ENCODE measurements around the gene TFDP1. TPM values are rescaled to one million over a fixed set of nuclear protein-coding genes. Genes with fewer than 3 reads are reported as not detected.

The TFDP1 gene
- total RNA-seq, 4 donors from 2014 or later: 30.7 to 42.2 (median 32.1) TPM

GRCh38 chr13:113555141-113555540, 29.4 kb upstream of the TFDP1 start:
- Histone ChIP-seq H3K4me1 (peaks cover 0 to 6% (median 3%) of the 10 kb centered on the region in 4 donors), H3K27me3 (no peaks in the 10 kb centered on the region), H3K27ac (replicated peaks in 1 of 4) (no peak overlapping the region), H3K9me3 (no peaks in the 10 kb centered on the region), H3K4me3 (no peak overlapping the region), H3K36me3 (peaks cover 10 to 40% (median 28%) of the 10 kb centered on the region in 4 donors)
- intact Hi-C loops (cut with DNase I): no loop called here
- peak; percentile 70 for DNase-seq (ENCODE audit: extremely low spot score)
- 93% methylated on average over 4 of the region's 4 CpGs for WGBS
- TF ChIP-seq POLR2A (IDR thresholded peaks at IDR 0.05; ENCODE audit: low read depth) (no peak), POLR2AphosphoS5 (IDR thresholded peaks at IDR 0.05) (no peak), EP300 (IDR thresholded peaks at IDR 0.05) (no peak), CTCF (IDR thresholded peaks at IDR 0.05) (no peak)

GRCh38 chr13:113557013-113557412, 27.5 kb upstream of the TFDP1 start:
- intact Hi-C loops (cut with DNase I): no loop called here
- H3K27me3 ChIP-seq: no peaks in the 10 kb centered on the region
- WGBS: 95% methylated on average over 5 of the region's 5 CpGs
- peaks cover under 1 to 6% (median 3%) of the 10 kb centered on the region in 4 donors for H3K4me1 ChIP-seq
- peak; percentile 45 for DNase-seq (ENCODE audit: extremely low spot score)
- no peak for TF ChIP-seq POLR2A (IDR thresholded peaks at IDR 0.05; ENCODE audit: low read depth)
- no peak for TF ChIP-seq POLR2AphosphoS5 (IDR thresholded peaks at IDR 0.05)
- TF ChIP-seq EP300 (IDR thresholded peaks at IDR 0.05): no peak
- TF ChIP-seq CTCF (IDR thresholded peaks at IDR 0.05): no peak
- no peak overlapping the region for H3K4me3 ChIP-seq
- H3K36me3 ChIP-seq: peaks cover 3 to 22% (median 9%) of the 10 kb centered on the region in 4 donors
- no peak overlapping the region for H3K27ac ChIP-seq (replicated peaks in 1 of 4)
- H3K9me3 ChIP-seq: no peaks in the 10 kb centered on the region

GRCh38 chr13:113558461-113558860, 26.1 kb upstream of the TFDP1 start:
- H3K27me3 ChIP-seq: no peaks in the 10 kb centered on the region
- TF ChIP-seq CTCF (IDR thresholded peaks at IDR 0.05): no peak
- no peak for TF ChIP-seq POLR2A (IDR thresholded peaks at IDR 0.05; ENCODE audit: low read depth)
- TF ChIP-seq EP300 (IDR thresholded peaks at IDR 0.05): no peak
- no peak for TF ChIP-seq POLR2AphosphoS5 (IDR thresholded peaks at IDR 0.05)
- intact Hi-C loops (cut with DNase I): no loop called here
- H3K4me3 ChIP-seq: no peak overlapping the region
- peaks cover 0 to 9% (median 4%) of the 10 kb centered on the region in 4 donors for H3K36me3 ChIP-seq
- 84% methylated on average over 6 of the region's 6 CpGs for WGBS
- no peaks in the 10 kb centered on the region for H3K9me3 ChIP-seq
- DNase-seq (ENCODE audit: extremely low spot score): peak; percentile 83
- H3K27ac ChIP-seq (replicated peaks in 1 of 4): no peak overlapping the region
- H3K4me1 ChIP-seq: peaks cover 3 to 9% (median 6%) of the 10 kb centered on the region in 4 donors

GRCh38 chr13:113559061-113559460, 25.5 kb upstream of the TFDP1 start:
- peak; percentile 86 for DNase-seq (ENCODE audit: extremely low spot score)
- H3K4me1 ChIP-seq: peaks cover 0 to 9% (median 3%) of the 10 kb centered on the region in 4 donors
- intact Hi-C loops (cut with DNase I): no loop called here
- no peaks in the 10 kb centered on the region for H3K9me3 ChIP-seq
- H3K27me3 ChIP-seq: no peaks in the 10 kb centered on the region
- TF ChIP-seq POLR2A (IDR thresholded peaks at IDR 0.05; ENCODE audit: low read depth) (no peak), EP300 (IDR thresholded peaks at IDR 0.05) (no peak), CTCF (IDR thresholded peaks at IDR 0.05) (no peak), POLR2AphosphoS5 (IDR thresholded peaks at IDR 0.05) (no peak)
- no peak overlapping the region for H3K27ac ChIP-seq (replicated peaks in 1 of 4)
- no peak overlapping the region for H3K4me3 ChIP-seq
- peaks cover 0 to 4% (median under 1%) of the 10 kb centered on the region in 4 donors for H3K36me3 ChIP-seq
- 93% methylated on average over 7 of the region's 7 CpGs for WGBS
